IMR-90 (cell line): ENCODE results near the gene MOB2. TPM values are rescaled to one million over a fixed set of nuclear protein-coding genes. Genes with fewer than 3 reads are reported as not detected.

Experiments used
- ATAC-seq: fragments of 200-7000 bp; cut with Tn5 transposase; 2 replicates; pipeline ENCODE4 v1.9.1; 2020; ENCODE audit warnings: low read depth, mild to moderate bottlenecking, moderate library complexity
- BruUV-seq: library from RNA; stranded (reverse); fragments of 400-500 nt; replicated peaks from 2 replicates; lab custom pipeline; 2021; lab: Mats Ljungman, UMichigan
- CTCF ChIA-PET: fragments of 300-600 bp; formaldehyde crosslinking; extraction: SDS; loops from one replicate; lab custom pipeline; 2021; ENCODE audit warnings: antibody characterized with exemption; lab: Yijun Ruan, JAX
- POLR2A ChIA-PET: fragments of 300-600 bp; sonication (Branson Sonifier 250); formaldehyde crosslinking; loops from one replicate; lab custom pipeline; 2022; ENCODE audit warnings: antibody characterized with exemption; ENCODE audit not compliant: unreplicated experiment; lab: Charles Lee
- DNase-seq: peaks from one replicate; pipeline ENCODE4 v3.0.0; 2013
- H2AFZ ChIP-seq: replicated peaks from 2 replicates; pipeline ENCODE3; 2013; ENCODE audit warnings: low read length, mild to moderate bottlenecking; ENCODE audit not compliant: poor library complexity
- H2AK5ac ChIP-seq: 2 replicates; pipeline ENCODE4 v1.6.1; 2013; ENCODE audit warnings: low read depth, low read length, inconsistent platforms
- H2AK9ac ChIP-seq: replicated peaks from 2 replicates; pipeline ENCODE3; 2013; ENCODE audit warnings: mild to moderate bottlenecking, low read depth, low read length, moderate library complexity; ENCODE audit not compliant: poor library complexity
- H2BK120ac ChIP-seq: 2 replicates; pipeline ENCODE4 v1.6.1; 2013; ENCODE audit warnings: low read depth, low read length, inconsistent platforms
- H2BK15ac ChIP-seq: 3 replicates; pipeline ENCODE4 v1.6.1; 2013; ENCODE audit warnings: low read depth, low read length, inconsistent platforms
- H2BK20ac ChIP-seq: 2 replicates; pipeline ENCODE4 v1.6.1; 2013; ENCODE audit warnings: low read depth, mild to moderate bottlenecking, inconsistent platforms, low read length, moderate library complexity
- H2BK5ac ChIP-seq: 2 replicates; pipeline ENCODE4 v1.6.1; 2013; ENCODE audit warnings: mild to moderate bottlenecking, low read depth, low read length, inconsistent platforms; ENCODE audit not compliant: poor library complexity, severe bottlenecking
- H3K14ac ChIP-seq: replicated peaks from 2 replicates; pipeline ENCODE4 v1.6.1; 2013; ENCODE audit warnings: low read depth, low read length, inconsistent platforms
- H3K18ac ChIP-seq: 2 replicates; pipeline ENCODE4 v1.6.1; 2013; ENCODE audit warnings: low read depth, low read length, control low read depth
- H3K23ac ChIP-seq: 2 replicates; pipeline ENCODE4 v1.6.1; 2013; ENCODE audit warnings: low read depth, low read length, inconsistent platforms
- H3K27ac ChIP-seq: 2 replicates; pipeline ENCODE4 v1.5.1; 2013; ENCODE audit warnings: mild to moderate bottlenecking, control low read depth, low read length; ENCODE audit not compliant: insufficient read depth
- H3K27me3 ChIP-seq: 2 replicates; pipeline ENCODE4 v1.6.1; 2013; ENCODE audit warnings: low read length; ENCODE audit not compliant: control insufficient read depth, insufficient read depth
- H3K36me3 ChIP-seq: 2 replicates; pipeline ENCODE4 v1.6.1; 2013; ENCODE audit warnings: low read length, mixed read lengths; ENCODE audit not compliant: control insufficient read depth, insufficient read depth
- H3K4ac ChIP-seq: 2 replicates; pipeline ENCODE4 v1.6.1; 2013; ENCODE audit warnings: low read depth, low read length, inconsistent platforms
- H3K4me1 ChIP-seq: 2 replicates; pipeline ENCODE4 v1.6.1; 2013; ENCODE audit warnings: low read length, mixed read lengths; ENCODE audit not compliant: control insufficient read depth, insufficient read depth
- H3K4me2 ChIP-seq: 2 replicates; pipeline ENCODE4 v1.6.1; 2013; ENCODE audit warnings: low read depth, mild to moderate bottlenecking, control low read depth, low read length, moderate library complexity
- H3K4me3 ChIP-seq: 2 replicates; pipeline ENCODE4 v1.5.1; 2013; ENCODE audit warnings: low read depth, mild to moderate bottlenecking, control low read depth, low read length, moderate library complexity; ENCODE audit not compliant: insufficient read depth
- H3K56ac ChIP-seq: 2 replicates; pipeline ENCODE4 v1.6.1; 2013; ENCODE audit warnings: low read length, inconsistent platforms; ENCODE audit not compliant: insufficient read depth; ENCODE audit errors: extremely low read depth
- H3K79me1 ChIP-seq, 2 experiments: 2 replicates each; pipeline ENCODE4 v1.6.1; 2013; ENCODE audit warnings: low read length in 2 of 2, inconsistent platforms in 1 of 2, low read depth in 1 of 2
- H3K9ac ChIP-seq: 2 replicates; pipeline ENCODE4 v1.6.1; 2013; ENCODE audit warnings: low read depth, low read length, control low read depth
- H3K9me1 ChIP-seq: 2 replicates; pipeline ENCODE4 v1.6.1; 2013; ENCODE audit warnings: low read length, inconsistent platforms; ENCODE audit not compliant: insufficient read depth
- H3K9me3 ChIP-seq: 2 replicates; pipeline ENCODE4 v1.6.1; 2013; ENCODE audit warnings: low read length; ENCODE audit not compliant: control insufficient read depth, insufficient read depth
- H4K20me1 ChIP-seq: 2 replicates; pipeline ENCODE4 v1.6.1; 2013; ENCODE audit warnings: low read length, inconsistent platforms; ENCODE audit not compliant: insufficient read depth
- H4K5ac ChIP-seq: 2 replicates; pipeline ENCODE4 v1.6.1; 2013; ENCODE audit warnings: mild to moderate bottlenecking, low read depth, low read length, control low read depth
- H4K8ac ChIP-seq, 2 experiments: 2 replicates each; pipeline ENCODE4 v1.6.1; 2013; ENCODE audit warnings: low read depth in 2 of 2, low read length in 2 of 2, control low read depth in 1 of 2, inconsistent platforms in 1 of 2
- H4K91ac ChIP-seq: 2 replicates; pipeline ENCODE4 v1.6.1; 2013; ENCODE audit warnings: low read depth, low read length, inconsistent platforms; ENCODE audit not compliant: insufficient read depth
- BHLHE40 ChIP-seq: fragments of 150-350 bp; IDR thresholded peaks from 2 replicates; pipeline ENCODE4 v1.6.1; 2016; ENCODE audit warnings: mild to moderate bottlenecking, low read depth, low read length
- CEBPB ChIP-seq: IDR thresholded peaks from 2 replicates; pipeline ENCODE4 v1.6.1; 2012; ENCODE audit warnings: low read depth, low read length, improper control_type of control experiment
- CHD1 ChIP-seq: IDR thresholded peaks from 2 replicates; pipeline ENCODE4 v1.6.1; 2012; ENCODE audit warnings: low read depth, low read length, improper control_type of control experiment
- FOS ChIP-seq: fragments of 150-350 bp; IDR thresholded peaks from 2 replicates; pipeline ENCODE4 v1.6.1; 2016; ENCODE audit warnings: low read depth, low read length
- MAFK ChIP-seq: IDR thresholded peaks from 2 replicates; pipeline ENCODE4 v1.6.1; 2012; ENCODE audit warnings: low read depth, low read length, improper control_type of control experiment
- MAZ ChIP-seq: IDR thresholded peaks from 2 replicates; pipeline ENCODE4 v1.6.1; 2012; ENCODE audit warnings: low read depth, mild to moderate bottlenecking, low read length, improper control_type of control experiment, moderate library complexity, borderline replicate concordance
- MXI1 ChIP-seq: IDR thresholded peaks from 2 replicates; pipeline ENCODE4 v1.6.1; 2012; ENCODE audit warnings: low read depth, mild to moderate bottlenecking, low read length, moderate library complexity, borderline replicate concordance
- POLR2A ChIP-seq: IDR thresholded peaks from 2 replicates; pipeline ENCODE4 v1.6.1; 2012; ENCODE audit warnings: mild to moderate bottlenecking, low read depth, low read length
- RAD21 ChIP-seq: IDR thresholded peaks from 2 replicates; pipeline ENCODE4 v1.6.1; 2012; ENCODE audit warnings: low read length, improper control_type of control experiment
- RCOR1 ChIP-seq: IDR thresholded peaks from 2 replicates; pipeline ENCODE4 v1.6.1; 2012; ENCODE audit warnings: mild to moderate bottlenecking, low read length, improper control_type of control experiment; ENCODE audit not compliant: insufficient replicate concordance
- RFX5 ChIP-seq: IDR thresholded peaks from 2 replicates; pipeline ENCODE4 v1.8.0; 2012; ENCODE audit warnings: low read depth, mild to moderate bottlenecking, low read length, moderate library complexity
- SMC3 ChIP-seq: fragments of 150-350 bp; IDR thresholded peaks from 2 replicates; pipeline ENCODE4 v1.6.1; 2016; ENCODE audit warnings: low read depth, mild to moderate bottlenecking, antibody characterized with exemption, low read length, moderate library complexity
- WGBS, 2 experiments: methylation state at CpG; one replicate each; pipeline versions ENCODE4 v1.1.5 to v1.1.7; 2013; ENCODE audit warnings: missing lambda C conversion rate in 2 of 2; ENCODE audit not compliant: insufficient read length in 1 of 2; ENCODE audit errors: extremely low coverage in 2 of 2; 5-methylcytosine and 5-hydroxymethylcytosine counted together
- dilution Hi-C: fragments of 300-500 bp; cut with HindIII; formaldehyde crosslinking; loops from one replicate; pipeline ENCODE4 v1.14.3; 2018; ENCODE audit warnings: low sequenced_read_pairs; ENCODE audit not compliant: unreplicated experiment
- in situ Hi-C: fragments of 300-500 bp; cut with MboI; formaldehyde crosslinking; loops from 3 replicates; pipeline ENCODE4 v1.14.3; 2019; ENCODE audit warnings: low sequenced_read_pairs, inconsistent platforms, mixed read lengths
- intact Hi-C: fragments of 100-400 bp; cut with micrococcal nuclease; formaldehyde crosslinking; loops from 2 replicates; pipeline ENCODE4 v1.10.0; 2022
- polyA plus RNA-seq, 3 experiments: library from polyadenylated mRNA; depleted of rRNA; stranded (reverse); fragments of >200 nt; gene quantifications; 2 replicates each; pipeline ENCODE4 v1.2.3, GENCODE V29; 2012; ENCODE audit warnings: low replicate concordance in 1 of 3
- total RNA-seq: library from RNA; depleted of rRNA; stranded (reverse); fragments of >200 nt; gene quantifications from 2 replicates; pipeline ENCODE4 v1.2.3, GENCODE V29; 2012
- TF ChIP-seq, protein P1 (sequence below): conservative IDR thresholded peaks from 2 replicates; pipeline ENCODE4 v1.5.1; 2012; ENCODE audit warnings: mild to moderate bottlenecking, low read depth, low read length, improper control_type of control experiment
- TF ChIP-seq, protein P2 (sequence below): fragments of 150-350 bp; IDR thresholded peaks from 2 replicates; pipeline ENCODE4 v1.6.1; 2017; ENCODE audit warnings: mild to moderate bottlenecking, antibody characterized with exemption, low read length, low read depth
- TF ChIP-seq, protein P3 (sequence below): fragments of 150-350 bp; IDR thresholded peaks from 2 replicates; pipeline ENCODE4 v1.6.1; 2016; ENCODE audit warnings: low read depth, mild to moderate bottlenecking, low read length, moderate library complexity, borderline replicate concordance

Gene MOB2
- total and polyA plus RNA-seq, 2 of the 4 experiments (the other 2 are of a cell fraction): 23.7 to 36.2 TPM

DNA sequence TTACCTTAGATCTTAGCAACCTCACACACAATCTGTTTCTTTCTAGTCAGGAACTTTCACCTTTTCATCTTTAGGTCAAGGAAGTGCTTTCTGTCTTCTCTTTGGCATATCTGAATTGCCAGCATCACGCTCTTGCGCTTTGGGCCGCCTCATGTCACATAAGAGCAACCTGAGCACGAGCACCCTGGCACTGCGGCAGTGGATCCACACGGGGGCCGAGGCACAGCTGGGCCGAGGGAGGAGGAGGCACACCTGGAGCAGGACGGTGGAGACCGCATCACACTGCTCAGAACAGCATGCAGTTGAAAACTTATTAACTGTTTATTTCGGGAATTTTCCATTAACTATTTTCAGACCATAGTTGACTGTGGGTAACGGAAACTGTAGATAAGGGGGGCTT is 10.7 kb downstream of the MOB2 start:
- Histone ChIP-seq H3K79me1 (peaks cover 0 to 2% of the 10 kb centered on the region in 2 experiments; a peak in 1 of 4 replicates), H3K9ac (no peak overlapping the region), H2AK5ac (no peak overlapping the region), H2AFZ (no peak overlapping the region), H3K9me1 (no peaks in the 10 kb centered on the region), H3K23ac (no peak overlapping the region), H2BK20ac (no peak overlapping the region), H3K4me2 (no peak overlapping the region), H3K4me3 (no peak overlapping the region), H4K91ac (no peak overlapping the region), H2BK15ac (no peak overlapping the region), H3K27ac (no peak overlapping the region), H4K20me1 (peaks cover 14% of the 10 kb centered on the region), H3K36me3 (peaks cover 42% of the 10 kb centered on the region), H3K56ac (no peak overlapping the region), H2AK9ac (no peak overlapping the region), H4K5ac (no peak overlapping the region), H3K14ac (no peak overlapping the region), H2BK5ac (no peak overlapping the region), H3K27me3 (no peaks in the 10 kb centered on the region), H2BK120ac (no peak overlapping the region), H3K4ac (no peak overlapping the region), H3K9me3 (no peaks in the 10 kb centered on the region), H4K8ac (no peak overlapping the region), H3K4me1 (no peaks in the 10 kb centered on the region), H3K18ac (no peak overlapping the region)
- in situ Hi-C loops: no loop called here
- 89% methylated on average over 4 of the region's 12 CpGs; no CpG with 5 or more reads in 1 of the 2 experiments for WGBS, 2 experiments
- dilution Hi-C loops: no loop called here
- intact Hi-C loops: no loop called here
- TF ChIP-seq, protein P1, sequence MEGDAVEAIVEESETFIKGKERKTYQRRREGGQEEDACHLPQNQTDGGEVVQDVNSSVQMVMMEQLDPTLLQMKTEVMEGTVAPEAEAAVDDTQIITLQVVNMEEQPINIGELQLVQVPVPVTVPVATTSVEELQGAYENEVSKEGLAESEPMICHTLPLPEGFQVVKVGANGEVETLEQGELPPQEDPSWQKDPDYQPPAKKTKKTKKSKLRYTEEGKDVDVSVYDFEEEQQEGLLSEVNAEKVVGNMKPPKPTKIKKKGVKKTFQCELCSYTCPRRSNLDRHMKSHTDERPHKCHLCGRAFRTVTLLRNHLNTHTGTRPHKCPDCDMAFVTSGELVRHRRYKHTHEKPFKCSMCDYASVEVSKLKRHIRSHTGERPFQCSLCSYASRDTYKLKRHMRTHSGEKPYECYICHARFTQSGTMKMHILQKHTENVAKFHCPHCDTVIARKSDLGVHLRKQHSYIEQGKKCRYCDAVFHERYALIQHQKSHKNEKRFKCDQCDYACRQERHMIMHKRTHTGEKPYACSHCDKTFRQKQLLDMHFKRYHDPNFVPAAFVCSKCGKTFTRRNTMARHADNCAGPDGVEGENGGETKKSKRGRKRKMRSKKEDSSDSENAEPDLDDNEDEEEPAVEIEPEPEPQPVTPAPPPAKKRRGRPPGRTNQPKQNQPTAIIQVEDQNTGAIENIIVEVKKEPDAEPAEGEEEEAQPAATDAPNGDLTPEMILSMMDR: no peak
- TF ChIP-seq BHLHE40 (no peak), MXI1 (no peak), RFX5 (no peak), POLR2A (no peak), MAFK (no peak), SMC3 (no peak), CHD1 (no peak), CEBPB (no peak), MAZ (no peak), FOS (no peak), RAD21 (no peak), RCOR1 (no peak)
- TF ChIP-seq, protein P2, sequence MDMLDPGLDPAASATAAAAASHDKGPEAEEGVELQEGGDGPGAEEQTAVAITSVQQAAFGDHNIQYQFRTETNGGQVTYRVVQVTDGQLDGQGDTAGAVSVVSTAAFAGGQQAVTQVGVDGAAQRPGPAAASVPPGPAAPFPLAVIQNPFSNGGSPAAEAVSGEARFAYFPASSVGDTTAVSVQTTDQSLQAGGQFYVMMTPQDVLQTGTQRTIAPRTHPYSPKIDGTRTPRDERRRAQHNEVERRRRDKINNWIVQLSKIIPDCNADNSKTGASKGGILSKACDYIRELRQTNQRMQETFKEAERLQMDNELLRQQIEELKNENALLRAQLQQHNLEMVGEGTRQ: no peak
- TF ChIP-seq, protein P3, sequence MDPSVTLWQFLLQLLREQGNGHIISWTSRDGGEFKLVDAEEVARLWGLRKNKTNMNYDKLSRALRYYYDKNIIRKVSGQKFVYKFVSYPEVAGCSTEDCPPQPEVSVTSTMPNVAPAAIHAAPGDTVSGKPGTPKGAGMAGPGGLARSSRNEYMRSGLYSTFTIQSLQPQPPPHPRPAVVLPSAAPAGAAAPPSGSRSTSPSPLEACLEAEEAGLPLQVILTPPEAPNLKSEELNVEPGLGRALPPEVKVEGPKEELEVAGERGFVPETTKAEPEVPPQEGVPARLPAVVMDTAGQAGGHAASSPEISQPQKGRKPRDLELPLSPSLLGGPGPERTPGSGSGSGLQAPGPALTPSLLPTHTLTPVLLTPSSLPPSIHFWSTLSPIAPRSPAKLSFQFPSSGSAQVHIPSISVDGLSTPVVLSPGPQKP: no peak
- no peak for ATAC-seq
- POLR2A ChIA-PET: no interaction called here
- CTCF ChIA-PET: no interaction called here
- no peak for DNase-seq
- no TSS peak for BruUV-seq
